GM18868 (cell line): Measurements from ENCODE around the gene ANKS1B.
"Not testable (repeated sequence)": the region's sequence is repeated elsewhere in the genome, so short reads cannot be mapped to it uniquely, and the experiment has no call there.

ENCODE experiments used
- ATAC-seq: cut with Tn5 transposase; IDR thresholded peaks from one replicate; pipeline ENCODE4 v1.9.1; 2021; ENCODE audit warnings: mild to moderate bottlenecking, moderate library complexity; ENCODE audit not compliant: unreplicated experiment

ANKS1B gene

GRCh38 chr12:98803468-98804209 lies 1181.1 kb downstream of the ANKS1B start:
- no peak for ATAC-seq

GRCh38 chr12:98799822-98800221 lies 1184.9 kb downstream of the ANKS1B start:
- ATAC-seq = no peak

- ATAC-seq = no peak
Measured at GRCh38 chr12:98799146-98799810, 1185.5 kb downstream of the ANKS1B start.

GRCh38 chr12:98797200-98797599 lies 1187.5 kb downstream of the ANKS1B start:
- ATAC-seq = no peak

- no peak for ATAC-seq
Measured at GRCh38 chr12:98796745-98797144, 1188.0 kb downstream of the ANKS1B start.

- ATAC-seq = no peak
Measured at GRCh38 chr12:98793121-98793520, 1191.6 kb downstream of the ANKS1B start.

GRCh38 chr12:98791406-98791805 lies 1193.3 kb downstream of the ANKS1B start:
- no peak for ATAC-seq

- ATAC-seq = no peak
Measured at GRCh38 chr12:98788396-98788795, 1196.3 kb downstream of the ANKS1B start.

- no peak for ATAC-seq
Measured at GRCh38 chr12:98786653-98787052, 1198.1 kb downstream of the ANKS1B start.

GRCh38 chr12:98783420-98783819 lies 1201.3 kb downstream of the ANKS1B start:
- ATAC-seq = no peak

- ATAC-seq = no peak
Measured at GRCh38 chr12:98780261-98780660, 1204.5 kb downstream of the ANKS1B start.

- ATAC-seq = no peak
Measured at GRCh38 chr12:98772818-98773217, 1211.9 kb downstream of the ANKS1B start.

- no peak for ATAC-seq
Measured at GRCh38 chr12:98771811-98772752, 1212.7 kb downstream of the ANKS1B start.

GRCh38 chr12:98770230-98770629 lies 1214.5 kb downstream of the ANKS1B start:
- no peak for ATAC-seq

GRCh38 chr12:98769068-98769467 lies 1215.7 kb downstream of the ANKS1B start:
- ATAC-seq = no peak

- no peak for ATAC-seq
Measured at GRCh38 chr12:98767248-98767647, 1217.5 kb downstream of the ANKS1B start.

GRCh38 chr12:98763656-98764055 lies 1221.1 kb downstream of the ANKS1B start:
- ATAC-seq = no peak

GRCh38 chr12:98758331-98758730 lies 1226.4 kb downstream of the ANKS1B start:
- ATAC-seq = no peak

- ATAC-seq = no peak
Measured at GRCh38 chr12:98757455-98757854, 1227.3 kb downstream of the ANKS1B start.

- ATAC-seq = not testable (repeated sequence)
Measured at GRCh38 chr12:98755855-98756254, 1228.9 kb downstream of the ANKS1B start.

- peak; percentile 99 for ATAC-seq
Measured at GRCh38 chr12:98754095-98754494, 1230.6 kb downstream of the ANKS1B start.
